GM12872 (cell line): ENCODE data around the gene XIAP.

Experiments used
- TF ChIP-seq, protein P1 (sequence below): IDR thresholded peaks from 3 replicates; pipeline ENCODE4 v1.5.1; 2011; ENCODE audit warnings: low read depth, mild to moderate bottlenecking, low read length, moderate library complexity; ENCODE audit not compliant: insufficient read depth

XIAP gene

DNA sequence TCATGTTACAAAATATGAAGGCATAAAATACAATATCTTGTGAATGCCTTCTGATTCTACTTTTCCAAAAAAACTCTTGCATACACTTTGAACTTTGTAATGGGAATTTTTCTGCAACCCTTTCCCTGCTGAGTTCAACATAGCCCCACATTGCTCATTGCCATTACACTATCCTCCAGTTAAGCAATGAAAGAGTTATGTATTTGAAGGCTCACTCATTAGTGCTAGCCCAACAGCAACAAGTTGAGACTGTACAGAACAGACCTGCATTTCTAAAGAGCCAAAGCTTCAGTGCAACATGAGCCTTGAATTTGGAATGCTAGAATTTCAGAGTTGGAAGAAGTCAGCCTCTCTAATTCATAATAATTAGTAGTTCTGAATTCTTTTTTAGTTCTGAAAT, 57.2 kb downstream of the XIAP start:
- TF ChIP-seq, protein P1, sequence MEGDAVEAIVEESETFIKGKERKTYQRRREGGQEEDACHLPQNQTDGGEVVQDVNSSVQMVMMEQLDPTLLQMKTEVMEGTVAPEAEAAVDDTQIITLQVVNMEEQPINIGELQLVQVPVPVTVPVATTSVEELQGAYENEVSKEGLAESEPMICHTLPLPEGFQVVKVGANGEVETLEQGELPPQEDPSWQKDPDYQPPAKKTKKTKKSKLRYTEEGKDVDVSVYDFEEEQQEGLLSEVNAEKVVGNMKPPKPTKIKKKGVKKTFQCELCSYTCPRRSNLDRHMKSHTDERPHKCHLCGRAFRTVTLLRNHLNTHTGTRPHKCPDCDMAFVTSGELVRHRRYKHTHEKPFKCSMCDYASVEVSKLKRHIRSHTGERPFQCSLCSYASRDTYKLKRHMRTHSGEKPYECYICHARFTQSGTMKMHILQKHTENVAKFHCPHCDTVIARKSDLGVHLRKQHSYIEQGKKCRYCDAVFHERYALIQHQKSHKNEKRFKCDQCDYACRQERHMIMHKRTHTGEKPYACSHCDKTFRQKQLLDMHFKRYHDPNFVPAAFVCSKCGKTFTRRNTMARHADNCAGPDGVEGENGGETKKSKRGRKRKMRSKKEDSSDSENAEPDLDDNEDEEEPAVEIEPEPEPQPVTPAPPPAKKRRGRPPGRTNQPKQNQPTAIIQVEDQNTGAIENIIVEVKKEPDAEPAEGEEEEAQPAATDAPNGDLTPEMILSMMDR = no peak

DNA sequence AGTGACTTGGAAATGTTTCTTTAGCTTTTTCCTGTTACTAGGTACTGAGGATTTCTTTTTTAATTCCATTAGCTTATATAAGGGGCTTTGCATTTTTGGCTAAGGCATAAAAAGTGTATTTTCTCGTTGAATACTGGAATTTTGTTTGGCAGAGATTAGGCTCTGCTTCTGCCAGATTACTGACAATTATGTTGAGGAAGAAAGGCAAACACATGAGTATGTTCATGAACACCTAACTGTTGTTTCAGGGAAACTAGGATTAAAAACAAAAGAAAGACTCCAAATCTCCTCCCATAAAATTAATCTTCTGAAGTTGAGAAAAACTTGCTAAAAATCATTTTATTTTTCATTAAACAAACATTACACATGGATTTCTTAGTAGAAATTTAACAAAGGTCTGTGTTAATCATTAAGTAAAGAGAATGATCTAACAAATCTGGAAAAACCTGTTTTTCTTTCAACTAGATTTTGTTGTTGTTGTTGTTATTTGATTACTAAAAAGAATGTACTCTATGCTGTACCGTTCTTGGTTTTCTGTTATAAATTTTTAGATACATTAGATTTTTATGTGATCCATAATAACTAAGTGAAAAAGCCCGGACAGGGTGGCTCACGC, 58.4 kb downstream of the XIAP start:
- TF ChIP-seq, protein P1 = no peak

DNA sequence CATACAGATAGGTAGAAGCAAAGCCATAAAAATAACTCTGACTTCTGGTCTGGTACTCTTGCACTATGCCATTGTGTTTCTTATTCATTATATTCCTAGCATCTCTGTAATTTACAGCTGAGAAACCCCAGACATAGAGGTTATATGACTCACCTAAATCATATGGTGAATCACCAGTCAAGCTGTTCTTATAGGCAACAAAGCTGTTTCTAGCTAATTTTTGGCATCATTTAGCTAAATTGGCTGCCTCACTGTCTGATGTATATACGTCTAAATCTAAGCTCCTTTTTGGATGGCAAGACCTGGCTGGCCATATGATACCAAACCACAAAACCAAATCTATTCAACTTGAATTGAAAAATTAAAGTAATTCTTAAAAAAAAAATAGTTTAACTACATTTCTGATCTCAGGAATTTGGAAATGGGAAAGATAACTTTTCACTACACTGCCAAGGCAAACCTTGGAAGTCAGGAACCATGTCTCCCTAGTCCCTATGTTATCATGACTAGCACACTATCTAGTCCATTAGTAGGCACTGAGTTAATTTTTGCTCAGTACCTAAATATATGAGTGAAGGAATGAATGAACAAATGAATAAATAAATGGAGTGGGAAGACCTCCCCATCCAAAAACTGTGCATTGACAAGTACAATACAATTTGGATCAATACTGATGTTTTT, 60.4 kb downstream of the XIAP start:
- TF ChIP-seq, protein P1 = no peak

DNA sequence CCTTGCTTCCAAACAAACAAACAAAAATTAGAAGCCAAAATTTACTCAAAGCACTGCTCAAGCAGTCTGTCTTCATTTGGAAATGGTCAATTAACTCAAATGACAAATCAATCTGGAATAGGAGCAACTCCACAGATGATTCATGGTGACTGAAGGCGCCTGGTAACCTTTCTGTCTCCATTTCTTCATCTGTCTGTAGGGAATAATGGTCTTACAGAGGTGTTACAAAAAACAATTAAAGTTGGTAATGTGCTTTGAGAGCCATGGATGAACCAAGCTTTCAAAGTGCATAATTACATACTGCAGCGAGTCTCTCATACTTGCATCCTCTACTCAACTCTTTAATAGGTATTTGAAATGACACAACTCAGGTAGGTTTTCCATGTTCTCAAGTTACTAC, 63.4 kb downstream of the XIAP start:
- TF ChIP-seq, protein P1 = no peak

DNA sequence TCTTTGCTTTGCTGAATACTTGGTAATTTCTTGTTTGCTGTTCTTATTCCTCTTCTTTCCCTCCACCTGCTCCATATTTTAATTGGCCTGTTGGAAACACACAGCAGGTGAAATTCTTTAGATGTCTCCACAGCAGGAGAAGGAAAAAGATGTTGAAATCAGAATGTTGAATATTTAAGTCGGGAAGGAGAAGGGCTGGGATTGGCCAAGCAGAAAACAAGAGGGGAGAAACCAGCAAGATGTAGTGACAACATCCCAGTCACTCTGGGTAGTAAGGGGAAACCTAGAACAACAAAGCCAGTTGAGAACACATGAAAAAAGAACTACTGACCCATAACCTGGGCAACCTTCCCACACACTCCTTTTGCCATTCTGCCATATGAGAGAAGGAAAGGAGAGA, 64.3 kb downstream of the XIAP start:
- TF ChIP-seq, protein P1 = no peak

DNA sequence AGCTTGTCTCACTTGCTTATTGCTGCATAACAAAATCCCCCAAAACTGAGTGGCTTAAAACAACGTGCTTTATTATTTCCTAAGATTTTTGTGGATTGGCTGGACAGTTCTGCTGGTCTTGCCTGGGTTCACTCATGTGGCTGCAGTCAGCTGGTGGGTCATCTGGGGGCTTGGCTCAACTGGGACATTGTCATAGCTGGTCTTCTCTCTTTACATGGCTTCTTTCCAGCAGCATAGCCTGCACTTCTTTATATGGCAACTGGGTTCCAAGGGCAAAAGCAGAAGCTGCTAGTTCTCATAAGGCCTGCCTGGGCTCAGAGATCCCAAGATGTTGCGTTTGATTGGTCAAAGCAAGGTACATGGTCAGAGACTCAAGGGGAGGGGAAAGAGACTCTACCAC, 68.0 kb downstream of the XIAP start:
- TF ChIP-seq, protein P1 = no peak

DNA sequence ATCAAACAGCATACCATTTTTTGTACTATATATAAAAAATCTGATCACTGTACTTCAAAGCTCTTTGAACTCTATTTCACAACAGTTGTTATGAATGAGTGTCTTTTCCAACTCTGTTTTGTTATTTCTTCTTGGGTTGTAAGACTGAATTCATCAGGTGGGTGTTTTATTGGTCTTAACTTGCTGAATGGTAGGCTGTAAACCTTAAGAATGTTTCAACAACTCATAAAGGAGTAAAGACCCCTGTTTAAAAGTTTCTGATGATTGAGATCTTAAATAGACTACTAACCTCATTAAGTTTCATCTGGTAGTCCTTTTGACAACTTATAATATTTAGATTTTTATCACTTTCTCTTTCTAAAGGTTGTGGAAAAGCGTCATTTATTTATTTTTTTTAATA, 83.2 kb downstream of the XIAP start:
- TF ChIP-seq, protein P1 = no peak

DNA sequence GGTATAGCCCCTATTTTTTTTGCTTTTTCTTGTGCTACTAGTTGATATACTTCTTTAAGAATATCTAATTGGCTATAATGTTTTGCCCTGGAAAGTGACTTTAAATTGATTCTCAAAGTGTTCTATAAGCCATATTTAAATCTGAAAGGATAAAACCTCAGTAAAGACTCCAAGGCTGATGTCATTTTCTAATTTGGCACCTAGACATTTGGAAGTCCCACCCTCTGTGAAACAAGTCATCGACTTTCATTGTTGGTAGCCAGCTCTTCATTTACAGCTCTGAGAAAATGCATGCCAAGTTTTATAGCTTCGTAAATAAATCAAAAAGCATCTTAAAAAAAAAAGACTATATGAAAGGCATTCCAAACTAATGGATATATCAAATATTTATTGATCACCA, 83.6 kb downstream of the XIAP start:
- TF ChIP-seq, protein P1 = no peak
